ENCODE data around the gene CBY3. TPM values are rescaled to one million over a fixed set of nuclear protein-coding genes. Genes with fewer than 3 reads are reported as not detected.

The CBY3 gene
- not detected for total RNA-seq

GRCh38 chr5:179680780-179681401, at the start of gene CBY3:
CBY3 (minus strand) TSS chr5:179681034; CDS start chr5:179680918, 116 bp downstream.
- 90 to 91% methylated on average over 5 of the region's 5 CpGs for WGBS, 2 donors
- intact Hi-C loops (cut with DNase I; ENCODE audit: low total_unique reads) = no loop called here
- TF ChIP-seq, protein P1, sequence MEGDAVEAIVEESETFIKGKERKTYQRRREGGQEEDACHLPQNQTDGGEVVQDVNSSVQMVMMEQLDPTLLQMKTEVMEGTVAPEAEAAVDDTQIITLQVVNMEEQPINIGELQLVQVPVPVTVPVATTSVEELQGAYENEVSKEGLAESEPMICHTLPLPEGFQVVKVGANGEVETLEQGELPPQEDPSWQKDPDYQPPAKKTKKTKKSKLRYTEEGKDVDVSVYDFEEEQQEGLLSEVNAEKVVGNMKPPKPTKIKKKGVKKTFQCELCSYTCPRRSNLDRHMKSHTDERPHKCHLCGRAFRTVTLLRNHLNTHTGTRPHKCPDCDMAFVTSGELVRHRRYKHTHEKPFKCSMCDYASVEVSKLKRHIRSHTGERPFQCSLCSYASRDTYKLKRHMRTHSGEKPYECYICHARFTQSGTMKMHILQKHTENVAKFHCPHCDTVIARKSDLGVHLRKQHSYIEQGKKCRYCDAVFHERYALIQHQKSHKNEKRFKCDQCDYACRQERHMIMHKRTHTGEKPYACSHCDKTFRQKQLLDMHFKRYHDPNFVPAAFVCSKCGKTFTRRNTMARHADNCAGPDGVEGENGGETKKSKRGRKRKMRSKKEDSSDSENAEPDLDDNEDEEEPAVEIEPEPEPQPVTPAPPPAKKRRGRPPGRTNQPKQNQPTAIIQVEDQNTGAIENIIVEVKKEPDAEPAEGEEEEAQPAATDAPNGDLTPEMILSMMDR (IDR thresholded peaks at IDR 0.05) = no peak
- TF ChIP-seq POLR2A (IDR thresholded peaks at IDR 0.05) = no peak
- no peak within 1 kb of the TSS for H3K4me3 ChIP-seq (ENCODE audit: low read depth, poor library complexity, severe bottlenecking)
- DNase-seq (ENCODE audit: low spot score in 2 of 2) = no peak

- intact Hi-C loops (cut with DNase I; ENCODE audit: low total_unique reads) = no loop called here
- WGBS, 2 donors = 72 to 75% methylated on average over 3 of the region's 3 CpGs
- TF ChIP-seq POLR2A (IDR thresholded peaks at IDR 0.05) = no peak
- TF ChIP-seq, protein P1 (IDR thresholded peaks at IDR 0.05) = no peak
- no peak for DNase-seq (ENCODE audit: low spot score in 2 of 2)
- H3K4me3 ChIP-seq (ENCODE audit: low read depth, poor library complexity, severe bottlenecking) = no peak overlapping the region
These were observed 49.5 kb upstream of the CBY3 start for GRCh38 chr5:179730356-179730755.

- DNase-seq (ENCODE audit: low spot score in 2 of 2) = no peak
- no peak overlapping the region for H3K4me3 ChIP-seq (ENCODE audit: low read depth, poor library complexity, severe bottlenecking)
- 72 to 83% methylated on average over 3 of the region's 3 CpGs for WGBS, 2 donors
- intact Hi-C loops (cut with DNase I; ENCODE audit: low total_unique reads) = no loop called here
- no peak for TF ChIP-seq POLR2A (IDR thresholded peaks at IDR 0.05)
- TF ChIP-seq, protein P1 (IDR thresholded peaks at IDR 0.05) = no peak
These were observed 48.9 kb upstream of the CBY3 start for GRCh38 chr5:179729727-179730126.

- intact Hi-C loops (cut with DNase I; ENCODE audit: low total_unique reads) = no loop called here
- no peak for DNase-seq (ENCODE audit: low spot score in 2 of 2)
- H3K4me3 ChIP-seq (ENCODE audit: low read depth, poor library complexity, severe bottlenecking) = no peak overlapping the region
- whole genome bisulfite sequencing, 2 donors = 82 to 87% methylated on average over 4 of the region's 4 CpGs
- no peak for TF ChIP-seq POLR2A (IDR thresholded peaks at IDR 0.05)
- TF ChIP-seq, protein P1 (IDR thresholded peaks at IDR 0.05) = no peak
These were observed 48.5 kb upstream of the CBY3 start for GRCh38 chr5:179729303-179729702.

DNA sequence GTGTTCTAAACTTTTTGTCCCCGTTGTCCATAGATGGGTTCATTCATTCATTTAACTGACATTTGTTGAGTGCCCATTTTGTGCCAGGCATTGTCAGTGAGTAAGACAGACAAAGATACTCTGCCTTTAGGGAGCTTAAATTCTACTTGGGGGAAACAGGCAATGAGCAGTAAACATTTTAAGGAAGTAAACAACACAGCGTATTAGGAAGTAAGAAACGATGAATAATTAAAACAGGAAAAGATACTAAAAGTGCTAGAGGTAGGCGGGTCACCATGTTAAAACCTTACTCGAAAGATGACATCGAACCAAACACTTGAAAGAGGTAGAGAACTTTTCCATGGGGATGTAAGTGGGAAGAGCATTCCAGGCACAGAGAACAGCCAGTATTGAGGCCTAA, 46.3 kb upstream of the CBY3 start:
- 84 to 87% methylated on average over 6 of the region's 6 CpGs for WGBS, 2 donors
- no peak for DNase-seq (ENCODE audit: low spot score in 2 of 2)
- H3K4me3 ChIP-seq (ENCODE audit: low read depth, poor library complexity, severe bottlenecking) = no peak overlapping the region
- TF ChIP-seq POLR2A (IDR thresholded peaks at IDR 0.05) = no peak
- TF ChIP-seq, protein P1 (IDR thresholded peaks at IDR 0.05) = no peak
- intact Hi-C loops (cut with DNase I; ENCODE audit: low total_unique reads) = no loop called here

DNA sequence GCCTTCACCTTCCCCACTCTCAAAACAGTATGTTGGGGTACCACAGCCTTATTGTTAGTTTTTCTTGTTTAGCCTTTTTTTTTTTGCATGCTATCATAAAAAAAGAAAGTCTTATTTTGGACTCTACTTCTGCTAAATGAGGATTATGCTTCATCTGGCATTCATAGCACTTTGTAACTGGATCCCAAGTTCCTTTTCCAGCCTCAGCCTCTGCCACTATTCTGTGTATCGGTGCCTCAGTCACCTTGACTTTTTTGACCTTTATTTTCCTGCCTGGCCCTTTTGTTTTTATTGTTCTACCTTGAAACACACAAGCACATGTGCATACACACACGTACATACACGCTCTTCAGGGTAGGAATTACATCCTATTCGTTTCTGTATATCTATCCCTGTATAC, 43.3 kb upstream of the CBY3 start:
- 84 to 85% methylated on average over 4 of the region's 4 CpGs for WGBS, 2 donors
- H3K4me3 ChIP-seq (ENCODE audit: low read depth, poor library complexity, severe bottlenecking) = no peak overlapping the region
- no peak for DNase-seq (ENCODE audit: low spot score in 2 of 2)
- TF ChIP-seq, protein P1 (IDR thresholded peaks at IDR 0.05) = no peak
- no peak for TF ChIP-seq POLR2A (IDR thresholded peaks at IDR 0.05)
- intact Hi-C loops (cut with DNase I; ENCODE audit: low total_unique reads) = no loop called here
